NCI-H146 (cell line): ENCODE measurements around the gene COQ4.
"Not testable (repeated sequence)": the region's sequence is repeated elsewhere in the genome, so short reads cannot be mapped to it uniquely, and the experiment has no call there.

Experiments used
- DNase-seq: peaks from one replicate; lab custom pipeline; 2025; lab: John Stamatoyannopoulos, UW

Gene COQ4

GRCh38 chr9:128298535-128299482 is 23.8 kb upstream of the COQ4 start:
- DNase-seq = no peak

- no peak for DNase-seq
Observed at GRCh38 chr9:128304136-128304970, 18.3 kb upstream of the COQ4 start.

- no peak for DNase-seq
Observed at GRCh38 chr9:128304971-128305288, 17.7 kb upstream of the COQ4 start.

- DNase-seq = no peak
Observed at GRCh38 chr9:128309551-128309950, 13.1 kb upstream of the COQ4 start.

GRCh38 chr9:128310461-128310860 is 12.2 kb upstream of the COQ4 start:
- DNase-seq = no peak

GRCh38 chr9:128314697-128315096 is 7.9 kb upstream of the COQ4 start:
- no peak for DNase-seq

- no peak for DNase-seq
Observed at GRCh38 chr9:128316421-128316820, 6.2 kb upstream of the COQ4 start.

GRCh38 chr9:128317629-128318028 is 5.0 kb upstream of the COQ4 start:
- no peak for DNase-seq

- no peak for DNase-seq
Observed at GRCh38 chr9:128321343-128321742, 1.3 kb upstream of the COQ4 start.

GRCh38 chr9:128321879-128322403 is 698 bp upstream of the COQ4 start:
- no peak for DNase-seq

GRCh38 chr9:128323212-128323730 is 632 bp downstream of the COQ4 start:
- DNase-seq = no peak

GRCh38 chr9:128323791-128324190 is 1.2 kb downstream of the COQ4 start:
- DNase-seq = no peak

- DNase-seq = no peak
Observed at GRCh38 chr9:128324401-128324800, 1.8 kb downstream of the COQ4 start.

- no peak for DNase-seq
Observed at GRCh38 chr9:128325629-128326028, 3.0 kb downstream of the COQ4 start.

GRCh38 chr9:128333451-128333869 is 10.8 kb downstream of the COQ4 start:
- DNase-seq = no peak

- no peak for DNase-seq
Observed at GRCh38 chr9:128335161-128335560, 12.5 kb downstream of the COQ4 start.

GRCh38 chr9:128335914-128336313 is 13.3 kb downstream of the COQ4 start:
- no peak for DNase-seq

GRCh38 chr9:128337936-128338335 is 15.3 kb downstream of the COQ4 start:
- DNase-seq = no peak

- not testable (repeated sequence) for DNase-seq
Observed at GRCh38 chr9:128338852-128339614, 16.4 kb downstream of the COQ4 start.

- DNase-seq = peak; percentile 85
Observed at GRCh38 chr9:128339761-128340690, 17.4 kb downstream of the COQ4 start, which contains the start of gene SLC27A4. SLC27A4 (plus strand) TSS chr9:128340527; CDS start chr9:128343133, 2,606 bp downstream.
